Measurements from ENCODE around the gene SSTR4.

Gene SSTR4

DNA sequence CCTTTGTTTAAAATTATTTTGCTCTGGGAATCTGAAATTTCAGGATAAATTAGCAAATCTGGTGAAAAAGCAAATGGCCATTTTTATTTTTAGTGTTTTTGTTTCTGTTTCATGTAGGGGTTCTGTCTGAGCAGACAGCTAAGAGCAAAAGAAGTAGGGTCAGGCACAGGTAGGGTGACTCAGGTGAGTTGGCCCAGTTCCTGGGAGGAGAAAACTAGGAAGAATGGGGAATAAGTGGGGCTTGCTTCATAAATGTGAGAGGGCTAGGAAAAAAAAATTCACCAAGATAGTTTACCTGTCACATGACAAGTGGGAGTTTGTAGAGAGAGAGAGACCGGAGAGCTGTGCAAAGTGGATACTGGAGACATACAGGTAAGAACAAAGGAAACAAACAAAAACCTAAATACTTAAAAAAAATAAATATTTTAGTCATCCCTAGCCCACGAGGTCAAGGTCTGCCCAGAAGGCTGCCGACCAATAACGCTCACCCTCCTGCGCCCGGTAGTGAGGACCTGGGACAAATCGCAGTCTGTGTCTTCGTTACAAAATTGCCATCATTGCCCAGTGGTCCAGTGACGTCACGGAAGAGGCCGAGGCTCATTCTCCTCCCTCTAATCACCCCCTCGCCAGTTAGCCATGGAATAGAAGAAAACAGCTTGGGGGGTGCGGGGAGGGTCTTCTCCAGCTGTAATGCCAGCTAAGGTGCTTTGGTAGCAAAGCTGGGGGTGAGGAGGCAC is 12.1 kb downstream of the SSTR4 start:
- H3K4me3 ChIP-seq (ENCODE audit: low read depth in 1 of 2, low read length in 2 of 2) = peak overlapping the region in 1 of 2 donors; percentile 38
- H3K27ac ChIP-seq (ENCODE audit: low read depth, low read length) = no peak overlapping the region
- no peaks in the 10 kb centered on the region for H3K36me3 ChIP-seq (ENCODE audit: insufficient read depth, low read length)
- H3K27me3 ChIP-seq (ENCODE audit: control insufficient read depth in 1 of 2, insufficient read depth in 2 of 2, low read length in 2 of 2) = peaks cover 21 to 50% of the 10 kb centered on the region in 2 donors
- no peak overlapping the region for H3K9ac ChIP-seq (ENCODE audit: low read length)
- no peaks in the 10 kb centered on the region for H3K4me1 ChIP-seq (ENCODE audit: insufficient read depth, low read length)
- H3K9me3 ChIP-seq (ENCODE audit: low read length) = no peaks in the 10 kb centered on the region

DNA sequence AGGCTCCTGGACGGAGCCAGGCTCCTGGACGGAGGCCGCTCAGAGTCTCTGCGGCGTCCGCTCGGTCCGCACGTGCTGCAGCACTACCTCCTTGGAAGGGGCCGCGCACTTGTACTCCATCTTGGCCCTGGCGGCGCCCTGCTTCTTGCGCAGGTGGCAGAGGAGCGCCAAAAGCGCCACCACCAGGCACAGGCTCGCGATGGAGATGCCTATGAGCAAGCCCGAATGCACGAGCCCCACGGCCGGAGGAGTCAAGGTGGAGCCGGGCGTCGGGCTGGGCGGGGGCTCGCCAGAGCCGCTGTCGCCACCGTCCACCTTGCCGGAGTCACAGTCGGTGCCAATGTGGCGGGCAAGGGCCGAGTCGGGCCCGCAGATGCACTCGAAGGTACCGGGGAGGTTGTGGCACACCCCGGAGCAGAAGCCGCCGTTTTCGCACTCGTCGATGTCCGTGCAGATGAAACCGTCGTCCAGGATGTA is 12.7 kb downstream of the SSTR4 start:
- H3K9me3 ChIP-seq (ENCODE audit: low read length) = no peaks in the 10 kb centered on the region
- no peak overlapping the region for H3K9ac ChIP-seq (ENCODE audit: low read length)
- H3K4me3 ChIP-seq (ENCODE audit: low read depth in 1 of 2, low read length in 2 of 2) = peak overlapping the region in 1 of 2 donors; percentile 38
- peaks cover 21 to 50% of the 10 kb centered on the region in 2 donors for H3K27me3 ChIP-seq (ENCODE audit: control insufficient read depth in 1 of 2, insufficient read depth in 2 of 2, low read length in 2 of 2)
- no peaks in the 10 kb centered on the region for H3K4me1 ChIP-seq (ENCODE audit: insufficient read depth, low read length)
- H3K36me3 ChIP-seq (ENCODE audit: insufficient read depth, low read length) = no peaks in the 10 kb centered on the region
- no peak overlapping the region for H3K27ac ChIP-seq (ENCODE audit: low read depth, low read length)

GRCh38 chr20:23048283-23049200 is 13.4 kb downstream of the SSTR4 start:
- no peaks in the 10 kb centered on the region for H3K36me3 ChIP-seq (ENCODE audit: insufficient read depth, low read length)
- peaks cover 15 to 50% of the 10 kb centered on the region in 2 donors for H3K27me3 ChIP-seq (ENCODE audit: control insufficient read depth in 1 of 2, insufficient read depth in 2 of 2, low read length in 2 of 2)
- H3K4me3 ChIP-seq (ENCODE audit: low read depth in 1 of 2, low read length in 2 of 2) = peak overlapping the region; percentile 38 to 53
- H3K9me3 ChIP-seq (ENCODE audit: low read length) = no peaks in the 10 kb centered on the region
- H3K27ac ChIP-seq (ENCODE audit: low read depth, low read length) = peak overlapping the region; percentile 19
- no peaks in the 10 kb centered on the region for H3K4me1 ChIP-seq (ENCODE audit: insufficient read depth, low read length)
- no peak overlapping the region for H3K9ac ChIP-seq (ENCODE audit: low read length)

- no peak within 1 kb of the TSS for H3K9ac ChIP-seq (ENCODE audit: low read length)
- no peaks in the 10 kb centered on the region for H3K36me3 ChIP-seq (ENCODE audit: insufficient read depth, low read length)
- peak within 1 kb of the TSS; percentile 53 to 56 for H3K4me3 ChIP-seq (ENCODE audit: low read depth in 1 of 2, low read length in 2 of 2)
- no peaks in the 10 kb centered on the region for H3K4me1 ChIP-seq (ENCODE audit: insufficient read depth, low read length)
- no peaks in the 10 kb centered on the region for H3K9me3 ChIP-seq (ENCODE audit: low read length)
- peak within 1 kb of the TSS; percentile 19 for H3K27ac ChIP-seq (ENCODE audit: low read depth, low read length)
- peaks cover 15 to 50% of the 10 kb centered on the region in 2 donors for H3K27me3 ChIP-seq (ENCODE audit: control insufficient read depth in 1 of 2, insufficient read depth in 2 of 2, low read length in 2 of 2)
These were observed 14.3 kb downstream of the SSTR4 start, which contains the start of gene THBD for GRCh38 chr20:23049201-23050075. Gene THBD, minus strand, starts transcription at chr20:23049672. Its CDS starts 168 bp downstream, at chr20:23049504.

GRCh38 chr20:23050076-23050838 is 15.1 kb downstream of the SSTR4 start:
- Histone ChIP-seq H3K36me3 (ENCODE audit: insufficient read depth, low read length) (no peaks in the 10 kb centered on the region), H3K4me3 (ENCODE audit: low read depth in 1 of 2, low read length in 2 of 2) (peak overlapping the region; percentile 53 to 56), H3K27ac (ENCODE audit: low read depth, low read length) (no peak overlapping the region), H3K9me3 (ENCODE audit: low read length) (no peaks in the 10 kb centered on the region), H3K9ac (ENCODE audit: low read length) (no peak overlapping the region), H3K27me3 (ENCODE audit: control insufficient read depth in 1 of 2, insufficient read depth in 2 of 2, low read length in 2 of 2) (peaks cover 15 to 46% of the 10 kb centered on the region in 2 donors), H3K4me1 (ENCODE audit: insufficient read depth, low read length) (no peaks in the 10 kb centered on the region)

- Histone ChIP-seq H3K4me3 (ENCODE audit: low read depth in 1 of 2, low read length in 2 of 2) (peak overlapping the region; percentile 45 to 56), H3K9me3 (ENCODE audit: low read length) (no peaks in the 10 kb centered on the region), H3K27ac (ENCODE audit: low read depth, low read length) (peak overlapping the region; percentile 25), H3K27me3 (ENCODE audit: control insufficient read depth in 1 of 2, insufficient read depth in 2 of 2, low read length in 2 of 2) (peaks cover 15 to 41% of the 10 kb centered on the region in 2 donors), H3K9ac (ENCODE audit: low read length) (no peak overlapping the region), H3K36me3 (ENCODE audit: insufficient read depth, low read length) (no peaks in the 10 kb centered on the region), H3K4me1 (ENCODE audit: insufficient read depth, low read length) (no peaks in the 10 kb centered on the region)
These were observed 15.9 kb downstream of the SSTR4 start for GRCh38 chr20:23050847-23051627.

- Histone ChIP-seq H3K27me3 (ENCODE audit: control insufficient read depth in 1 of 2, insufficient read depth in 2 of 2, low read length in 2 of 2) (peaks cover 0 to 29% of the 10 kb centered on the region in 2 donors), H3K9ac (ENCODE audit: low read length) (no peak overlapping the region)
These were observed 17.8 kb downstream of the SSTR4 start for GRCh38 chr20:23052904-23053303.

DNA sequence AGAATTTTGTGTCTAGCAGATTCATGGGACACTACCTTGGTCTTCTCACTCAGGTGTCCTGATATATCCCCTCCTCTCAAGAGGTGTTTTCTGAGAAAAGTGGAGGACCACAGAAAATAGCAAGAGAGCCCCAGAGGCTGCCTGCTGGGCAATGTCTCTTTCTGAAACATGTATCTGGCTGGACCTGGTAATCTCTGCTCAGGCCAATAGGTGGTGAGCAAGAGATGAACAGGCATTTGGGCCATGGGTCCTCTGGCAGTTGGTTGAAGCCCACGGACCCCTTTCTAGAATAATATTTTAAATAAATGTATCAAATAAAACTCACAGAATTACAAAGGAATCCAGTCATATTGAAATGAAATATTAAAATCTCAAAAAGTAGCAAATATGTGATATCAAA is 23.1 kb downstream of the SSTR4 start:
- no peaks in the 10 kb centered on the region for H3K36me3 ChIP-seq (ENCODE audit: insufficient read depth, low read length)
- H3K27me3 ChIP-seq (ENCODE audit: control insufficient read depth in 1 of 2, insufficient read depth in 2 of 2, low read length in 2 of 2) = no peaks in the 10 kb centered on the region
- H3K9ac ChIP-seq (ENCODE audit: low read length) = no peak overlapping the region
- no peak overlapping the region for H3K27ac ChIP-seq (ENCODE audit: low read depth, low read length)
- H3K4me3 ChIP-seq (ENCODE audit: low read depth in 1 of 2, low read length in 2 of 2) = no peak overlapping the region
- no peaks in the 10 kb centered on the region for H3K9me3 ChIP-seq (ENCODE audit: low read length)
- peaks cover 24% of the 10 kb centered on the region for H3K4me1 ChIP-seq (ENCODE audit: insufficient read depth, low read length)

More at GRCh38 chr20:23052904-23053303, 17.8 kb downstream of the SSTR4 start:
- Histone ChIP-seq H3K4me1 (ENCODE audit: insufficient read depth, low read length) (no peaks in the 10 kb centered on the region), H3K9me3 (ENCODE audit: low read length) (no peaks in the 10 kb centered on the region), H3K27ac (ENCODE audit: low read depth, low read length) (no peak overlapping the region), H3K36me3 (ENCODE audit: insufficient read depth, low read length) (no peaks in the 10 kb centered on the region), H3K4me3 (ENCODE audit: low read depth in 1 of 2, low read length in 2 of 2) (no peak overlapping the region)

DNA sequence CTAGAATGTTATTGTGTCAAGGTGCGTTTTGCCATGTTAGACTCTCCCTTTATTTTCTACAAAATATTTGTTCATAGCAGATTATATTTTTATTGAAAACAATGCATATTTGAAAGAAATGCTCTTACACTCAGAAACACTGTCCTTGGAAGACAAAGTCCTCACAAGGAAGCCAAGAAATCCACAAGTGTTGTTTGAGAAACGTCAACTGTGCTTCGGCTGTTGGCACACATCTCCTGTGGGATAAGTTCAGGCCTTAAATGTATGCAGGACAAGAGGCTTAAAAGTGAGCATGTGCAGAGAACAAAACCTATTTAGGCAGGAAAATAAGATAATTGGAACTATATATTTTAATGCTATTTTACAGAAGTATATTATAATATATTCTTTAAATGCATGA is 23.9 kb downstream of the SSTR4 start:
- Histone ChIP-seq H3K36me3 (ENCODE audit: insufficient read depth, low read length) (no peaks in the 10 kb centered on the region), H3K9ac (ENCODE audit: low read length) (no peak overlapping the region), H3K4me1 (ENCODE audit: insufficient read depth, low read length) (peaks cover 24% of the 10 kb centered on the region), H3K27me3 (ENCODE audit: control insufficient read depth in 1 of 2, insufficient read depth in 2 of 2, low read length in 2 of 2) (no peaks in the 10 kb centered on the region), H3K27ac (ENCODE audit: low read depth, low read length) (no peak overlapping the region), H3K9me3 (ENCODE audit: low read length) (no peaks in the 10 kb centered on the region), H3K4me3 (ENCODE audit: low read depth in 1 of 2, low read length in 2 of 2) (no peak overlapping the region)

GRCh38 chr20:23059846-23060245 is 24.7 kb downstream of the SSTR4 start:
- H3K36me3 ChIP-seq (ENCODE audit: insufficient read depth, low read length) = no peaks in the 10 kb centered on the region
- H3K27me3 ChIP-seq (ENCODE audit: control insufficient read depth in 1 of 2, insufficient read depth in 2 of 2, low read length in 2 of 2) = no peaks in the 10 kb centered on the region
- no peak overlapping the region for H3K27ac ChIP-seq (ENCODE audit: low read depth, low read length)
- H3K9me3 ChIP-seq (ENCODE audit: low read length) = no peaks in the 10 kb centered on the region
- no peak overlapping the region for H3K4me3 ChIP-seq (ENCODE audit: low read depth in 1 of 2, low read length in 2 of 2)
- no peak overlapping the region for H3K9ac ChIP-seq (ENCODE audit: low read length)
- peaks cover 24% of the 10 kb centered on the region for H3K4me1 ChIP-seq (ENCODE audit: insufficient read depth, low read length)

Data from muscle layer of colon (tissue), 2 donors.